HepG2 (cell line): Measurements from ENCODE around the gene DTHD1. TPM values are rescaled to one million over a fixed set of nuclear protein-coding genes. Genes with fewer than 3 reads are reported as not detected.
A peak's percentile ranks its signal among the peaks of the same experiment; 100 is the strongest.

Experiments
- ATAC-seq: fragments of 200-7000 bp; cut with Tn5 transposase; 3 replicates; pipeline ENCODE4 v1.9.1; 2020; ENCODE audit warnings: mild to moderate bottlenecking, moderate library complexity
- BruUV-seq: library from RNA; stranded (reverse); fragments of 400-500 nt; replicated peaks from 2 replicates; lab custom pipeline; 2021; lab: Mats Ljungman, UMichigan
- CTCF ChIA-PET: fragments of 300-600 bp; formaldehyde crosslinking; extraction: SDS; loops from one replicate; lab custom pipeline; 2021; ENCODE audit warnings: low total read pairs, inconsistent platforms, low intra/inter-chr PET ratio; lab: Yijun Ruan, JAX
- POLR2A ChIA-PET: fragments of 350-600 bp; sonication (Branson Sonifier 250); formaldehyde crosslinking; loops from one replicate; lab custom pipeline; 2020; ENCODE audit warnings: antibody characterized with exemption, inconsistent platforms; lab: Yijun Ruan, JAX
- DNase-seq: peaks from one replicate; pipeline ENCODE4 v3.0.0-alpha.2; 2015; ENCODE audit warnings: low spot score
- FAIRE-seq: peaks from 3 replicates; lab custom pipeline; 2011; peaks lifted over from hg19 to GRCh38; lab: Jason Lieb, UNC
- H2AFZ ChIP-seq: one replicate; pipeline ENCODE4 v1.6.1; 2011; ENCODE audit warnings: low read length, inconsistent platforms
- H3K27ac ChIP-seq: fragments of 300-600 bp; 3 replicates; pipeline ENCODE4 v1.8.0; 2011; ENCODE audit warnings: mixed run types, mild to moderate bottlenecking, mixed read lengths, low read length, inconsistent platforms; ENCODE audit not compliant: insufficient read depth; ENCODE audit errors: extremely low read length
- H3K27me3 ChIP-seq, 2 experiments: fragments of 200-600 bp in 1 of 2; 2 replicates in 1 of 2; 3 replicates in 1 of 2; pipeline versions ENCODE4 v1.6.0 to v1.8.0; 2011; ENCODE audit warnings: low read length in 2 of 2, mild to moderate bottlenecking in 2 of 2, moderate library complexity in 2 of 2, inconsistent platforms in 1 of 2; ENCODE audit not compliant: insufficient read depth in 2 of 2, control insufficient read depth in 1 of 2
- H3K36me3 ChIP-seq, 2 experiments: fragments of 200-600 bp in 1 of 2; replicated peaks in 1 of 2; 2 replicates in 1 of 2; 3 replicates in 1 of 2; pipeline versions ENCODE4 v1.5.1 to v1.8.0; 2011; ENCODE audit warnings: low read length in 2 of 2, inconsistent platforms in 1 of 2; ENCODE audit not compliant: insufficient read depth in 2 of 2, control insufficient read depth in 1 of 2
- H3K4me1 ChIP-seq: 2 replicates; pipeline ENCODE4 v1.5.1; 2012; ENCODE audit warnings: low read length, inconsistent platforms; ENCODE audit not compliant: insufficient read depth
- H3K4me2 ChIP-seq: 2 replicates; pipeline ENCODE4 v1.6.0; 2011; ENCODE audit warnings: low read depth, low read length, inconsistent platforms
- H3K4me3 ChIP-seq, 3 experiments: fragments of 200-600 bp in 1 of 3; sonication (generic), shearing (Covaris generic) in 1 of 3; replicated peaks in 1 of 3; 2 replicates each; pipeline ENCODE4 v1.5.1; 2011 to 2016; ENCODE audit warnings: low read length in 3 of 3, inconsistent platforms in 2 of 3, low read depth in 2 of 3, mild to moderate bottlenecking in 2 of 3, control low read depth in 1 of 3, mixed read lengths in 1 of 3; ENCODE audit not compliant: insufficient read depth in 1 of 3
- H3K79me2 ChIP-seq: one replicate; pipeline ENCODE4 v1.6.1; 2011; ENCODE audit warnings: low read length, inconsistent platforms; ENCODE audit not compliant: insufficient read depth
- H3K9ac ChIP-seq: 2 replicates; pipeline ENCODE4 v1.6.0; 2011; ENCODE audit warnings: mild to moderate bottlenecking, low read depth, low read length, inconsistent platforms; ENCODE audit not compliant: insufficient read depth
- H3K9me3 ChIP-seq: 2 replicates; pipeline ENCODE4 v1.5.1; 2012; ENCODE audit warnings: mild to moderate bottlenecking, low read length
- H4K20me1 ChIP-seq: 2 replicates; pipeline ENCODE4 v1.6.0; 2011; ENCODE audit warnings: inconsistent platforms, mild to moderate bottlenecking, low read length, moderate library complexity; ENCODE audit not compliant: insufficient read depth
- PHF8 ChIP-seq: sonication (generic); formaldehyde crosslinking; IDR thresholded peaks from 2 replicates; pipeline ENCODE4 v1.5.0; 2020; ENCODE audit warnings: missing genetic modification reagents
- RFX3 ChIP-seq: IDR thresholded peaks from 2 replicates; pipeline ENCODE4 v1.6.1; 2016; ENCODE audit warnings: missing biosample characterization, missing genetic modification reagents
- ZMAT3 ChIP-seq: sonication (generic); formaldehyde crosslinking; conservative IDR thresholded peaks from 2 replicates; pipeline ENCODE4 v1.7.0; 2021; ENCODE audit warnings: missing genetic modification reagents
- ZNF24 ChIP-seq: fragments of 450-650 bp; IDR thresholded peaks from 2 replicates; pipeline ENCODE4 v1.6.1; 2017; ENCODE audit warnings: antibody characterized with exemption, mild to moderate bottlenecking
- ZNF281 ChIP-seq: sonication (generic); formaldehyde crosslinking; IDR thresholded peaks from 2 replicates; pipeline ENCODE4 v1.4.0; 2020; ENCODE audit warnings: missing genetic modification reagents, borderline replicate concordance
- ZNF530 ChIP-seq: sonication (generic); formaldehyde crosslinking; IDR thresholded peaks from 2 replicates; pipeline ENCODE4 v1.5.0; 2020; ENCODE audit warnings: low read depth, mild to moderate bottlenecking, missing genetic modification reagents
- ZNF773 ChIP-seq: sonication (generic); formaldehyde crosslinking; IDR thresholded peaks from 2 replicates; pipeline ENCODE4 v1.4.0; 2020; ENCODE audit warnings: missing genetic modification reagents, borderline replicate concordance
- ZNF816 ChIP-seq: sonication (generic); formaldehyde crosslinking; IDR thresholded peaks from 2 replicates; pipeline ENCODE4 v1.8.0; 2022; ENCODE audit warnings: missing genetic modification reagents, mild to moderate bottlenecking, borderline replicate concordance
- WGBS: methylation state at CpG from one replicate; pipeline ENCODE4 v1.1.6; 2017; ENCODE audit warnings: low lambda C conversion rate; 5-methylcytosine and 5-hydroxymethylcytosine counted together
- in situ Hi-C: cut with HindIII; loops from 2 replicates; pipeline ENCODE4 v1.10.0; 2017; ENCODE audit warnings: low pct_unique_long_range_greater_than_20kb; ENCODE audit not compliant: extremely low pct_ligation_motif_present
- intact Hi-C: fragments of 100-400 bp; cut with micrococcal nuclease; formaldehyde crosslinking; loops from one replicate; pipeline ENCODE4 v1.10.0; 2022; ENCODE audit not compliant: unreplicated experiment
- polyA plus RNA-seq, 8 experiments: library from polyadenylated mRNA; depleted of rRNA in 3 of 8; stranded (reverse) in 7 of 8; unstranded in 1 of 8; fragments of >200 nt; fragmentation: Illumina TruSeq in 4 of 8; extraction: Trizol in 4 of 8; gene quantifications; 2 replicates each; pipeline versions ENCODE4 v1.2.1 to v1.2.3, GENCODE V29; 2011 to 2016; ENCODE audit warnings: low read depth in 4 of 8, missing spikeins in 1 of 8, mixed read lengths in 1 of 8; ENCODE audit not compliant: insufficient read depth in 1 of 8
- total RNA-seq, 5 experiments: library from RNA; depleted of rRNA; stranded (reverse); fragments of >200 nt; fragmentation: Illumina TruSeq; extraction: Trizol; gene quantifications; 2 replicates each; pipeline ENCODE4 v1.2.3, GENCODE V29; 2016; ENCODE audit warnings: low read depth in 1 of 5
- TF ChIP-seq, protein P1 (sequence below): sonication (generic); formaldehyde crosslinking; IDR thresholded peaks from 2 replicates; pipeline ENCODE4 v1.4.0; 2020; ENCODE audit warnings: mild to moderate bottlenecking, missing genetic modification reagents

Gene DTHD1
- total and polyA plus RNA-seq, 2 of the 13 experiments (the other 11 are each of a cell fraction or from before 2014, with no cell fraction given): not detected

DNA sequence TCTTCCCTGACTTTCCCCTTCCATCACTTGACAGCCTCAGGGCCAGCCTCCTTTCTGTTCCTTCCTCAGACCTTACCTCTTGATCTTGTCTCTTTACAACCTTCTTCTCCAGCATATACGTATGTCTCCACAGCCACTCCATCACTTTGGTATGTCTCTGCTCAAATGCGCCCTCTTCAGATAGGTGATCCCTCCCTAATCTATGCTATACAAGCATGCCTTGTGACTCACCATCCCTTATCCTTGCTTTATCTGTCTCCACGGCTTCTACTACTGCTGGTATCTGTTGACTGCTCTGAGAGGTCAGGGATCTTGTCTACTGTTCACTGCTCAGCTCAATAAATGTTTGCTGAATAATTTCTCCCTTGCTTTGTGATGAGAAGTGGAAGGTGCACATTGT lies 46.1 kb upstream of the DTHD1 start:
- no peak overlapping the region for H3K4me3 ChIP-seq
- no peaks in the 10 kb centered on the region for H3K9me3 ChIP-seq
- DNase-seq: no peak
- 21% methylated on average over 3 of the region's 3 CpGs for WGBS
- no peak overlapping the region for H3K27ac ChIP-seq
- H4K20me1 ChIP-seq: no peaks in the 10 kb centered on the region
- H3K9ac ChIP-seq: no peak overlapping the region
- TF ChIP-seq ZNF24 (no peak), ZNF530 (CRISPR knock-in tag) (no peak), PHF8 (CRISPR knock-in tag) (no peak), RFX3 (CRISPR knock-in tag) (no peak), ZNF816 (CRISPR knock-in tag) (no peak), ZNF281 (CRISPR knock-in tag) (no peak), ZNF773 (CRISPR knock-in tag) (no peak), ZMAT3 (CRISPR knock-in tag) (no peak)
- TF ChIP-seq, protein P1, sequence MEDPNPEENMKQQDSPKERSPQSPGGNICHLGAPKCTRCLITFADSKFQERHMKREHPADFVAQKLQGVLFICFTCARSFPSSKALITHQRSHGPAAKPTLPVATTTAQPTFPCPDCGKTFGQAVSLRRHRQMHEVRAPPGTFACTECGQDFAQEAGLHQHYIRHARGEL: no peak
- intact Hi-C loops (no loop called here), in situ Hi-C loops (no loop called here)
- ChIA-PET CTCF (no interaction called here), POLR2A (no interaction called here)
- no peaks in the 10 kb centered on the region for H3K4me1 ChIP-seq
- H3K4me2 ChIP-seq: no peak overlapping the region
- no peaks in the 10 kb centered on the region for H3K79me2 ChIP-seq
- no peaks in the 10 kb centered on the region for H3K27me3 ChIP-seq
- no peak overlapping the region for H2AFZ ChIP-seq
- no peak for FAIRE-seq
- ATAC-seq: peak; percentile 50; the same call in 2 of the 3 replicates
- BruUV-seq: no TSS peak
- no peaks in the 10 kb centered on the region for H3K36me3 ChIP-seq
